HUES48 (cell line): Measurements from ENCODE around the gene HAVCR2.
A peak's percentile ranks its signal among the peaks of the same experiment; 100 is the strongest.
"Not testable (repeated sequence)": the region's sequence is repeated elsewhere in the genome, so short reads cannot be mapped to it uniquely, and the experiment has no call there.

Experiments used
- H3K27ac ChIP-seq: one replicate; pipeline ENCODE4 v1.7.0; 2013; ENCODE audit warnings: low read depth, low read length, inconsistent platforms
- H3K27me3 ChIP-seq: 2 replicates; pipeline ENCODE4 v1.6.1; 2013; ENCODE audit warnings: mild to moderate bottlenecking, low read length; ENCODE audit not compliant: control insufficient read depth, insufficient read depth
- H3K36me3 ChIP-seq: 2 replicates; pipeline ENCODE4 v1.6.1; 2013; ENCODE audit warnings: low read length; ENCODE audit not compliant: control insufficient read depth, insufficient read depth
- H3K4me1 ChIP-seq: 2 replicates; pipeline ENCODE4 v1.6.1; 2013; ENCODE audit warnings: mild to moderate bottlenecking, low read length; ENCODE audit not compliant: control insufficient read depth, insufficient read depth
- H3K4me3 ChIP-seq: 2 replicates; pipeline ENCODE4 v1.5.1; 2013; ENCODE audit warnings: mild to moderate bottlenecking, low read depth, low read length
- H3K9ac ChIP-seq: 2 replicates; pipeline ENCODE4 v1.6.1; 2013; ENCODE audit warnings: mild to moderate bottlenecking, low read depth, low read length, moderate library complexity
- H3K9me3 ChIP-seq: 2 replicates; pipeline ENCODE4 v1.6.1; 2013; ENCODE audit warnings: low read length; ENCODE audit not compliant: control insufficient read depth, insufficient read depth

HAVCR2 gene

GRCh38 chr5:157059891-157060290 is 49.0 kb downstream of the HAVCR2 start:
- Histone ChIP-seq H3K4me3 (no peak overlapping the region), H3K27me3 (no peaks in the 10 kb centered on the region), H3K9ac (no peak overlapping the region), H3K27ac (peak overlapping the region; percentile 2), H3K4me1 (no peaks in the 10 kb centered on the region), H3K36me3 (no peaks in the 10 kb centered on the region), H3K9me3 (no peaks in the 10 kb centered on the region)

GRCh38 chr5:157059093-157059539 is 49.7 kb downstream of the HAVCR2 start, which contains the start of gene HAVCR1:
TSS of gene HAVCR1 (minus strand) at chr5:157059116. CDS start at chr5:157057943, 1,173 bp downstream.
- H3K4me1 ChIP-seq, result no peaks in the 10 kb centered on the region
- peak within 1 kb of the TSS; percentile 2 for H3K27ac ChIP-seq
- no peak within 1 kb of the TSS for H3K4me3 ChIP-seq

GRCh38 chr5:157057459-157058370 is 51.1 kb downstream of the HAVCR2 start:
- Histone ChIP-seq H3K4me1 (no peaks in the 10 kb centered on the region), H3K9ac (no peak overlapping the region), H3K27me3 (no peaks in the 10 kb centered on the region), H3K9me3 (no peaks in the 10 kb centered on the region), H3K36me3 (no peaks in the 10 kb centered on the region), H3K4me3 (no peak overlapping the region), H3K27ac (no peak overlapping the region)

More at GRCh38 chr5:157059093-157059539, 49.7 kb downstream of the HAVCR2 start, which contains the start of gene HAVCR1:
- Histone ChIP-seq H3K27me3 (no peaks in the 10 kb centered on the region), H3K36me3 (no peaks in the 10 kb centered on the region), H3K9me3 (no peaks in the 10 kb centered on the region), H3K9ac (no peak within 1 kb of the TSS)

- H3K9me3 ChIP-seq, H3K4me3 ChIP-seq, H3K4me1 ChIP-seq, H3K36me3 ChIP-seq, H3K27ac ChIP-seq, H3K9ac ChIP-seq, H3K27me3 ChIP-seq: not testable (repeated sequence)
These were observed 52.0 kb downstream of the HAVCR2 start for GRCh38 chr5:157056848-157057247.

- Histone ChIP-seq H3K36me3 (no peaks in the 10 kb centered on the region), H3K4me3 (no peak overlapping the region), H3K4me1 (peaks cover 10% of the 10 kb centered on the region; the same call in 1 of the 2 replicates), H3K27ac (no peak overlapping the region), H3K27me3 (no peaks in the 10 kb centered on the region), H3K9ac (no peak overlapping the region), H3K9me3 (no peaks in the 10 kb centered on the region)
These were observed 57.1 kb downstream of the HAVCR2 start for GRCh38 chr5:157051604-157052245.

GRCh38 chr5:157050050-157050449 is 58.8 kb downstream of the HAVCR2 start:
- no peaks in the 10 kb centered on the region for H3K27me3 ChIP-seq
- peak overlapping the region; percentile 71 for H3K27ac ChIP-seq
- no peak overlapping the region; the same call in 1 of the 2 replicates for H3K9ac ChIP-seq
- H3K4me1 ChIP-seq, result peaks cover 10% of the 10 kb centered on the region; the same call in 1 of the 2 replicates
- no peaks in the 10 kb centered on the region for H3K9me3 ChIP-seq
- H3K4me3 ChIP-seq, result no peak overlapping the region
- H3K36me3 ChIP-seq, result no peaks in the 10 kb centered on the region

- no peaks in the 10 kb centered on the region for H3K27me3 ChIP-seq
- H3K27ac ChIP-seq, result peak overlapping the region; percentile 71
- peaks cover 10% of the 10 kb centered on the region; the same call in 1 of the 2 replicates for H3K4me1 ChIP-seq
- no peak overlapping the region for H3K9ac ChIP-seq
- no peaks in the 10 kb centered on the region for H3K36me3 ChIP-seq
- no peak overlapping the region for H3K4me3 ChIP-seq
- no peaks in the 10 kb centered on the region for H3K9me3 ChIP-seq
These were observed 59.2 kb downstream of the HAVCR2 start for GRCh38 chr5:157049605-157050004.

GRCh38 chr5:157047898-157048297 is 60.9 kb downstream of the HAVCR2 start:
- H3K9me3 ChIP-seq, result no peaks in the 10 kb centered on the region

GRCh38 chr5:157047016-157047415 is 61.8 kb downstream of the HAVCR2 start:
- not testable (repeated sequence) for H3K9me3 ChIP-seq, H3K9ac ChIP-seq, H3K4me1 ChIP-seq, H3K27me3 ChIP-seq, H3K4me3 ChIP-seq, H3K36me3 ChIP-seq, H3K27ac ChIP-seq

More at GRCh38 chr5:157047898-157048297, 60.9 kb downstream of the HAVCR2 start:
- no peak overlapping the region for H3K27ac ChIP-seq
- H3K9ac ChIP-seq, result no peak overlapping the region
- H3K4me1 ChIP-seq, result peaks cover 10% of the 10 kb centered on the region; the same call in 1 of the 2 replicates
- no peak overlapping the region for H3K4me3 ChIP-seq
- no peaks in the 10 kb centered on the region for H3K27me3 ChIP-seq
- no peaks in the 10 kb centered on the region for H3K36me3 ChIP-seq

- Histone ChIP-seq H3K9me3 (no peaks in the 10 kb centered on the region), H3K27ac (no peak overlapping the region), H3K4me1 (peaks cover 10% of the 10 kb centered on the region; the same call in 1 of the 2 replicates), H3K27me3 (no peaks in the 10 kb centered on the region), H3K9ac (no peak overlapping the region), H3K4me3 (no peak overlapping the region), H3K36me3 (no peaks in the 10 kb centered on the region)
These were observed 62.8 kb downstream of the HAVCR2 start for GRCh38 chr5:157046041-157046440.

GRCh38 chr5:157045601-157046000 is 63.2 kb downstream of the HAVCR2 start:
- Histone ChIP-seq H3K4me3 (no peak overlapping the region), H3K4me1 (peaks cover 10% of the 10 kb centered on the region; the same call in 1 of the 2 replicates), H3K27ac (no peak overlapping the region), H3K36me3 (no peaks in the 10 kb centered on the region), H3K27me3 (no peaks in the 10 kb centered on the region), H3K9ac (no peak overlapping the region), H3K9me3 (no peaks in the 10 kb centered on the region)
